HPDE6-E6E7 (cell line): Measurements from ENCODE around the gene ASPSCR1.
A peak's percentile ranks its signal among the peaks of the same experiment; 100 is the strongest.

ENCODE experiments used
- DNase-seq: peaks from one replicate; pipeline ENCODE4 v3.0.0; 2011; ENCODE audit warnings: missing footprints; ENCODE audit errors: extremely low spot score

ASPSCR1 gene, protein sequence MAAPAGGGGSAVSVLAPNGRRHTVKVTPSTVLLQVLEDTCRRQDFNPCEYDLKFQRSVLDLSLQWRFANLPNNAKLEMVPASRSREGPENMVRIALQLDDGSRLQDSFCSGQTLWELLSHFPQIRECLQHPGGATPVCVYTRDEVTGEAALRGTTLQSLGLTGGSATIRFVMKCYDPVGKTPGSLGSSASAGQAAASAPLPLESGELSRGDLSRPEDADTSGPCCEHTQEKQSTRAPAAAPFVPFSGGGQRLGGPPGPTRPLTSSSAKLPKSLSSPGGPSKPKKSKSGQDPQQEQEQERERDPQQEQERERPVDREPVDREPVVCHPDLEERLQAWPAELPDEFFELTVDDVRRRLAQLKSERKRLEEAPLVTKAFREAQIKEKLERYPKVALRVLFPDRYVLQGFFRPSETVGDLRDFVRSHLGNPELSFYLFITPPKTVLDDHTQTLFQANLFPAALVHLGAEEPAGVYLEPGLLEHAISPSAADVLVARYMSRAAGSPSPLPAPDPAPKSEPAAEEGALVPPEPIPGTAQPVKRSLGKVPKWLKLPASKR

GRCh38 chr17:81977211-81977808 lies at the start of gene ASPSCR1:
Gene ASPSCR1 (plus strand): TSS chr17:81977629. CDS start chr17:81977647, 18 bp downstream.
- DNase-seq, result peak; percentile 80

DNA sequence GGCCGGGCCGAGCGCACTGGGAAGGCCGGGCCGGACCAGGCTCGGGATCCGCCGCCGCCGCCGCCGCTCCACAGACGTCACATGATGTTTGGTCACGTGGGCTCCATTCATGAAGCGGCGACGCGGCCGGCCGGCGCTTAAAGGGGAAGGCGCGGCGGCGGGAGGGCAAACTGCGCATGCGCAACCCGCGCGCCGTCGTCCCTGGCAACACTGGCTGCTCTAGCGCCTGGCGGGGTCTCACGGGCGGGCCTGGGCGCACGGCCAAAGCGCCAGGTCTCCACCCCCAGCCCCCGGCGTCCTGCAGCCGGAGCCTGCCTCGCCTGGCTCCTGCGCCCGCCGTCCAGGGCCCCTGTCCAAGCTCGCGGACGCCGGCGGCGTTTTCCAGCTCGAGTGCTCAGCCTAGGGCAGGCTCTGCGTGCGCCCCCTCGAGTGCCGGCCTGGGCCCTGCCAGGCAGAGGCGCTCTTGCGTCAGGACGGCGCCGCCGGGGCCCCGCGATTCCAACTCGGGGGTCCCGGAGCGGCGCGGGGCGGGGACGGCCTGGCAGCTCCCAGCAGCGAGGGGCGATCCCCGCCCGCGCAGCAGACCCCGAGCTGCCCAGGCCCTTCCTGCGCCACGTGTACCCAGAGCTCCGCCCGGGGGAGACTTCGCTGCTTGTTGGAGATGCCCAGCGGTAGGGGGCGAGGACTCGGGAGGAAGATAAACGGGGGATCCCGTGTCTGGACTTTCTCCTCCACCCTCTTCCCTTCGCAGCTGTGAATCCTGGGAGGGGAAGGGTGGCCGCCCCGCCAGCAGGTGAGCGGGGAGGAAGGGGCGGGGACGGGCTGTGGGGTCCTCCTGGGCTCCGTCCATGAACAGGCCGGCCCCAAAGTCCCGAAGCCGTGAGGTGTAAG lies 49.5 kb upstream of the ASPSCR1 start, which contains the start of gene MAFG:
MAFG (minus strand) TSS at position 83 of the 891 bp plus-strand sequence. CDS start 4,550 bp downstream, outside the sequence.
- peak; percentile 91 for DNase-seq

DNA sequence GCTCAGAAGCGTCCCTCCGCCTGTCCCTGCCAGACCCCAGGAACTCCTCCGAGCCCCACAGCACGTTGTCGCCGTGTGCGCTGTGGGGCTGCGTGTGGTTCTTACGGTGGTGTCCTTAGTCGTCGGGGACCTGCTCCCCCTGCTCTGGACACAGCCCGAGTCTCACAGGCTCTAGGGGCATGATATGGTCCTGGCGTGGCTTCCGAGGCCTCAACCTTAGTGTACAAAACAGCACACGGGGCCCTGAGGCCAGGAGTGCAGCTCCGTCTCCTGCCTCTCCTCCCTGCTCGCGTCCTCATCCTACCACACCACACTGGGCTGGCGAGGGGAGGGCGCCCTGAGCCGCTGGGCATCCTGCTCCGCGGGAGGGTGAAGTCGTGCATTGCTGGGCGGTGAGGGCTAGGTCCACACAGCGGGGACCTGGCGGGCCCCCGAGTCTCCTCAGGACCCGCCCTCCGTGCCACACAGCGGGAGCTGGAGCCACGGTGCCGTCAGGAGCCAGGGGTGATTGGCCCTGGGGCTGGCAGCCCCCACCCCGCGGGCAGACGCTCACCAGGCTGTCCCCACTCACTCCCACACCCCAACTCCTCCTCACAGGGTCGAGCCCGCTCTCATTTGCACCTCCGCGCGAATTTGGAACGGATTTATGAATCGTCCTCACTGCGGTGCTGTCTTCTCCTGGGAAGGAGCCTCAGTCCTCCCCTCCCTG lies 48.7 kb upstream of the ASPSCR1 start:
- DNase-seq, result no peak

DNA sequence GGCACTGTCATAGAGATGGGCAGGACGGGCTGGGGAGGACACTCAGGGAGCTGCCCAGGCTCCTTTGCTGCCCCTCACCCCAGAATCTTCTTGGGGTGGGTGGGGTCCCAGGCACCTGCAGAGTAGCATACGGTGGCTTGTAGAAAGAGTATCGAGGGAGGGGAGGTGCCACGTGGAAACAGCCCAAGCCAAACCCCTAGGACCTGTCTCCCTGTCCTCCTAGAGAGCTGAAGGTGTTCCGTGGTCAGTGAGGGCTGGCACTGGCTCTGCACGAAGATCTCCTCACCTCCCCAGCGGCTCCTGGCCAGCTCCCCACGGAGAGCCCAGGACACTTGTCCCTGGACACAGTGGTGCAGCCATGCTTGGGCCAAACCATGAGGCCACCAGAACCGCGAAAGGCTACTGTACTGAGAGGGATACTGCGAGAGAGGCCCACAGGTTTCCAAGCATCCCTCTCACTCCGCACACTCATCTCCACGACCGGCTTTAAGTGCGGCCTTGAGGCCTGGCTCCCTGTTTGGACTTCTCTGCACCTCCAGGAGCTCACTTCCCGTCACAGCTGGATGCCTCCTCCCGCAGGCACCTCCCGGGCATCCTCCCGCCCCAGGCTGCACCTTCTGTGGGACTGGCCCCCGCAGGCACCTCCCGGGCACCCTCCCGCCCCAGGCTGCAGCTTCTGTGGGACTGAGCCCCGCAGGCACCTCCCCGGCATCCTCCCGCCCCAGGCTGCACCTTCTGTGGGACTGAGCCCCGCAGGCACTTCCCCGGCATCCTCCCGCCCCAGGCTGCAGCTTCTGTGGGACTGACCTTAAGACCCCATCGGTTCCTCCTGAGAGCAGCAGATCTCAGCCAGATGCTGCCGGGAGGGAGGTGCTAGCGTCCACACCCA lies 47.9 kb upstream of the ASPSCR1 start:
- no peak for DNase-seq

DNA sequence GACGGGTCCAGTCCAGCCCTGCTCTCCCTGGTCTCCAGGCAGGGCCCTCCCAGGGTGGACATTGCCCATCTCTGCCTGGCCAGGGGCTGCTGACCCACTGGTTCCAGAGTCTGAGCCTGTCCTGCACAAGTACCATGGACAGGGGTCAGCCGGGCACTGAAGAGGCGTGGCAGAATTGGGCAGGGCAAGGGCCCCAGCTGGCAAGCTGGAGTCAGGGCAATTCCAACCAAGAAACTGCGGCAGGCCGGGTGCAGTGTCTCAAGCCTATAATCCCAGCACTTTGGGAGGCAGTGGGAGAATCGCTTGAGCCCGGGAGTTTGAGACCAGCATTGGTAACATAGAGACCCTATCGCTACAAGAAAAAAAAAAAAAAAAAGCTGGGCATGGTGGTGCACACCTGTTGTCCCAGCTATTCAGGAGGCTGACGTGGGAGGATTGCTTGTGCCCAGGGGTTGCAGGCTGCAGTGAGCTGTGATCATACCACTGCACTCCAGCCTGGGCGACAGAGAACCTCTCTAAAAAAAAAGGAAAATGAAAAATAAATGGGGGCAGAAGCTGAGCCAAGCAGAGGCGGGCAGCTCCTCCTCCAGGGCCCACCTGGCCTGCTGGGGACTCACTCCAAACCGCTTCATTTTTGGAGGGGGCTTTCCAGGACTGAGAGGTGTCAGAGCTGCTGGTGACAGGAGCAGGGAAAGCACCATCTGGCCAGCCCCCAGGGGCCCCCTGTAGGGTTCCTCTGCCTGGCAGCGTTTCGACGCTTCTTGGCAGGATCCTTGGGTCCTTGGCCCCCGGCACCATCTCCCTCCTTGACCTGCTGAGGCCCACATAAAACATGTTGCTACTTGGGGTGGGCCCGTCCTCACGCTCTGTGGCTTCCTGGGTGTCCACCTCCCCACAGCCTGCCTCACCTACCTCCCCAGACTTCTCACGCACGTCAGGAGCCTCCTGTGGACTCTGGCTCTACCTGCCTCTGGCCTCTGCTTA lies 47.0 kb upstream of the ASPSCR1 start:
- no peak for DNase-seq

- no peak for DNase-seq
Observed at GRCh38 chr17:81931189-81931556, 46.3 kb upstream of the ASPSCR1 start.

DNA sequence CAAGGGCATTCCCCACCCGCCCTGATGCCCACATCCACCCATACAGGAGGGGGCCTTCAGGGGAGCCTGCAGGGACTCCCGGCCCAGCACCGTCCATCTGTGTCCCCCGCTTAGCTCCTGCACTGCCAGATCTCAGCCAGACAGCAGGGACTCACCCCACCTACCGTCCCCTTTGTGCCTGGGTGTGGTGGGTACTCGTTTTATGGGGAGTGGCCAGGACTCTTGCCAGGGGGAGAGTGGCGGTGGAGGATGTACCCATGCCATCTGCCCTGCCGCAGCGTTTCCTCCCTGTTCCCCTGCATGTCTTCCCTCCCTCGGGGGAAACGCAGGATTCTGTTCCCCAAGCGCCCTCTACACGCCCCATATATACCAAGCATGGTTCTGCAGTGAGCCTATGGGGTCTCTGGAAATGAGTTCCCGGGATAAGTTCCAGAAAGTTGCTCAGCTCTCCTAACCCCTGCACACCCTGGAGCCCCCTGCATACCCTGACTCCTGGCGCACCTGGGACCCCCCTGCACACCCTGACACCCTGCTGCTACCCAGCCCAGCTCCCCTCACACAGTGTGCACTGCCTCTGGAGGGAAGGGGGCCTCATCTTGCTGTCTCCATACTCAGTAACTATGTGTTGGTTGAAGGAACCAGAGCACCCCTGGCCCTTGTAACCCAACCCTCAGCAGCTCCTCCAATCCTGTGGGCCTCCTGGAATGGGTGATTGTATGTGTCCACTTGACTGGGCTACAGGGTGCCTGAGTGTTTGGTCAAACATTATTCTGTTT lies 45.7 kb upstream of the ASPSCR1 start:
- no peak for DNase-seq

DNA sequence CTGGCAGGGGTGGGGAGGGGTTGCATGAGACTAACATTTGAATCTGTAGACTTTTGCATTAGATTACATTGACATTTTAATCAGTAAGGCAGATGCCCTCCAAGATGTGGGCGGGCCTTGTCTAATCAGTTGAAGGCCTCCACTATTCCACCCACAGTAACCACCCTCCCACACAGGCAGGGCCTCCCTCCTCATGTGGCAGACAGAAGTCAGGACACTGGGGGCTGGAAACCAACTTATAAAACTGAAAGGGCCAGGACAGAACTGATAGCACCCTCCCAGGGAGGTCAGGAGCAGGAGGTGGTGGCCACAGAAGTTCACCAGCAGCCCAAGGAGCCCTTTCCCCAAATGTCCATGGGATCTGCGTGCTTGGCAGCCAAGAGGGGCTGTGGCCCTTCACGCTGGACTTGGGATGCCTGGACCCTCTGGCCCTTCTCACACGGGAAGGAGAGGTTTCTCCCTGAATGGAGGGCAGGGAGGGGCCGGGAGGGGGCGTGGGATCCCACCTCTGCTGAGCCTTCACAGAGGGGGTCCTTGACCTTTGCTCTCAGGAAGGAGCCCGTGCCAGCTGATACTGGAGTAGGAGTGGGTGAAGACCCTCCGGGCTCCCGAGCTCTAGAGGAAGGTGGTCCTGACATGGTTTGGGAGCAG lies 45.0 kb upstream of the ASPSCR1 start:
- no peak for DNase-seq

GRCh38 chr17:81933178-81933699 lies 44.2 kb upstream of the ASPSCR1 start:
- DNase-seq, result no peak

DNA sequence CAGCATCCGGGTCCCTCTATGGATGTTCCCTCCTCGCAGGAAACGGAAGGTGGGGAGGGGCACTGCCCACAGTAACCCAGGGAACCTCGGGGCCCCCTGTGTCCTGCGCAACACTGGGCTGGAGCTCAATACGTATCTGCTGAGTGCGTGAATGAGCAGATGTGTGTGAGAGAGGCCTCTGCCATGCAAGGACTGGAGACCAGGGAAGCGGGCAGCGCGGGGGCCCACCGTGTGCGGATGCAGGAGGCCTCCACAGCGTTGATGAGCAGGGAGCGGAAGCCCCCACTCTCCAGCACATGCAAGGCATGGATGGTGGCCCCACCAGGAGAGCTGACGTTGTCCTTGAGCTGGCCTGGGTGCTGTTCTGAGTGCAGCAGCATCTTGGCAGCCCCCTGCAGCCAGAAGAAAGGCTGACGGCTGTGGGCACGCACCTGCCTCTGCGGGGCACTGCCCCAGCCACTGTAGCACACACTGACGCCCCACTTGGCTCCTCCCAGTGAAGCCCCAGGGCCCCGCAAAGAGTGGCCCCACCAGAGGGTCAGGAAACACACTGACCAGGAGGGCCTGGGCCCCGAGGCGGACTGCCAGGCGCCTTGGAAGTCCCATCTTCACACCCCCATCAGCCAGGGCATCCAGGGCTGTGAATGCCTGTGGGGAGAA lies 43.2 kb upstream of the ASPSCR1 start:
- no peak for DNase-seq

GRCh38 chr17:81934850-81935708 lies 42.4 kb upstream of the ASPSCR1 start:
- DNase-seq, result no peak

DNA sequence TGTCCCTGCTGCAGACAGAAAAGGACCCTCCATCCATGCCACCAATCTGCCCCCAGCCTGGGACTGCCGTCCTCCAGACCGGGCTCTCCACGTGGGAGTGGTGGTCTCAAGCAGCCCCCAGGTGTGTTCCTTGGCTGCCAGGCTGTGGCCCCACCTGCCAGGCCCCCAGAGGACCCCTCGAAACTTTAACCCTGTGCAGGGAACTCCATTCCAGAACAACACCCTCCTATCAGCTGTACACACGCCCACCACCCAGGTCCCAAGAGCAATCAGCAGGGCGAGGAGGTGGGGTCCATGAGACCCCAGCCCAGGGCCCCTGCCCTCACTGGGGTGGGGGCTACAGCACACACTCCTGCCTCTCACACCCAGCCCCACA lies 41.7 kb upstream of the ASPSCR1 start:
- no peak for DNase-seq

GRCh38 chr17:81939218-81939617 lies 38.2 kb upstream of the ASPSCR1 start:
- DNase-seq, result no peak

DNA sequence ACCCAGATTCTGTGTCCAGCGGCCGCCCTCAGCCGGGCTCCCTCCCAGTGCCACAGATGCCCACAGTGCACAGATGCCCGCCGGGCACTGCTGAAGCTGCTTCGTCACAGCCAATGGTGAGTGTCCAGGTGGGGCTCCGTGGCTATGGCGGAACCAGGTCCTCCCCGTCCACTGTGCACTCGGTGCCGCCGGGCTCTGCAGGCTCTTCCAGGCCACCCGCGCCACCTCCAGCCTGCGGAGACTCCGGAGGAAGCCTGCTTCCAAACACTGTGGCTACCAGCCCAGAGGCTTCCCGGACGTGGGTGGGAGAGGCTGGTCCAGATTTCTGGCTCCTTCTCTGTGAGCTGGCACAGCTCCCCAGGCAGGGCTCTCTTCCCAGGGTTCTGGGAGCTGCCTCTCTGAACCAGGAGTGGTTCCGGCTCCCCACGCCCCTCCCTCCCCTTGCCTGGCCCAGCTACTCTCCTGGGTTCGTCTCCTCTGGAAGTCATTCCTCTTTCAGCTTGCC lies 37.5 kb upstream of the ASPSCR1 start:
- no peak for DNase-seq

- no peak for DNase-seq
Observed at GRCh38 chr17:81940538-81941483, 36.6 kb upstream of the ASPSCR1 start.
